Subcutaneous abdominal adipose tissue (tissue), 5 donors: ENCODE data around the gene TPBG.
A peak's percentile ranks its signal among the peaks of the same experiment; 100 is the strongest.

Source experiments
- H3K27ac ChIP-seq: one replicate; pipeline ENCODE4 v1.7.0; 2013; ENCODE audit warnings: low read depth, mild to moderate bottlenecking, inconsistent platforms, low read length, moderate library complexity
- H3K27me3 ChIP-seq, 5 donors: one replicate each; pipeline ENCODE4 v1.7.0; 2013; ENCODE audit warnings: low read length in 5 of 5, inconsistent platforms in 1 of 5; ENCODE audit not compliant: control insufficient read depth in 5 of 5, insufficient read depth in 4 of 5
- H3K36me3 ChIP-seq, 5 donors: one replicate each; pipeline ENCODE4 v1.7.0; 2013; ENCODE audit warnings: low read length in 5 of 5; ENCODE audit not compliant: control insufficient read depth in 5 of 5, insufficient read depth in 5 of 5
- H3K4me1 ChIP-seq, 5 donors: one replicate each; pipeline ENCODE4 v1.7.0; 2013; ENCODE audit warnings: low read length in 5 of 5, mild to moderate bottlenecking in 3 of 5, moderate library complexity in 1 of 5; ENCODE audit not compliant: control insufficient read depth in 5 of 5, insufficient read depth in 5 of 5
- H3K4me3 ChIP-seq, 5 donors: one replicate each; pipeline ENCODE4 v1.7.0; 2013; ENCODE audit warnings: low read length in 5 of 5, low read depth in 1 of 5
- H3K9ac ChIP-seq, 5 donors: one replicate each; pipeline ENCODE4 v1.7.0; 2013; ENCODE audit warnings: low read length in 5 of 5, mild to moderate bottlenecking in 4 of 5, moderate library complexity in 3 of 5
- H3K9me3 ChIP-seq, 5 donors: one replicate each; pipeline ENCODE4 v1.7.0; 2013; ENCODE audit warnings: low read length in 5 of 5; ENCODE audit not compliant: control insufficient read depth in 5 of 5
- donor health status: healthy.
- donor health status: healthy.
- donor health status: healthy.
- donor health status: healthy.
- donor health status: healthy.

The TPBG gene

GRCh38 chr6:82361631-82362030 lies 2.0 kb upstream of the TPBG start:
- Histone ChIP-seq H3K27me3 (peaks cover 0 to 26% (median 13%) of the 10 kb centered on the region in 5 donors), H3K9ac (no peak overlapping the region)

DNA sequence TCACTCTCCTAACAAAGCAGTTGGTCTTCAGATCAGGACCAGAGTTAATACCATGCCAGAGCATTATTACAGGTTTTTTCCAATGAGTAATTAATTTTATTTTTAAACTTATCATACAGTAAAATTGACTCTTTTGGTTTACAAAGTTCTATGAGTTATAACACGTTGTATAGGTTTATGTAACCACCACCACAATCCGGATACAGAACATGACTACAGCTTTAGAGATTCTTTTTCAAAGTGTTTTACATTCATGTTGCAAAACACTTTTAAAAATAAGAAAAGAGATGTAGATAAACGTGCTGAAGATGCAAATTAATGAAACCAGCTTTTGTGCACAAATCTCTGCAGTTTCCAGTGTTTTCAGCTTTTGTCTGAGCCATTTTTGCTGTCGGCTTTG lies 1.5 kb upstream of the TPBG start:
- H3K9ac ChIP-seq: no peak overlapping the region
- H3K36me3 ChIP-seq: no peaks in the 10 kb centered on the region
- H3K4me1 ChIP-seq: peaks cover 0 to 30% (median 26%) of the 10 kb centered on the region in 5 donors
- H3K27me3 ChIP-seq: peaks cover 0 to 26% (median 13%) of the 10 kb centered on the region in 5 donors
- H3K27ac ChIP-seq: no peak overlapping the region
- no peak overlapping the region for H3K4me3 ChIP-seq
- H3K9me3 ChIP-seq: no peaks in the 10 kb centered on the region

More at GRCh38 chr6:82361631-82362030, 2.0 kb upstream of the TPBG start:
- no peaks in the 10 kb centered on the region for H3K9me3 ChIP-seq
- H3K36me3 ChIP-seq: no peaks in the 10 kb centered on the region
- H3K4me1 ChIP-seq: peaks cover 0 to 30% (median 26%) of the 10 kb centered on the region in 5 donors
- no peak overlapping the region for H3K27ac ChIP-seq
- H3K4me3 ChIP-seq: no peak overlapping the region

DNA sequence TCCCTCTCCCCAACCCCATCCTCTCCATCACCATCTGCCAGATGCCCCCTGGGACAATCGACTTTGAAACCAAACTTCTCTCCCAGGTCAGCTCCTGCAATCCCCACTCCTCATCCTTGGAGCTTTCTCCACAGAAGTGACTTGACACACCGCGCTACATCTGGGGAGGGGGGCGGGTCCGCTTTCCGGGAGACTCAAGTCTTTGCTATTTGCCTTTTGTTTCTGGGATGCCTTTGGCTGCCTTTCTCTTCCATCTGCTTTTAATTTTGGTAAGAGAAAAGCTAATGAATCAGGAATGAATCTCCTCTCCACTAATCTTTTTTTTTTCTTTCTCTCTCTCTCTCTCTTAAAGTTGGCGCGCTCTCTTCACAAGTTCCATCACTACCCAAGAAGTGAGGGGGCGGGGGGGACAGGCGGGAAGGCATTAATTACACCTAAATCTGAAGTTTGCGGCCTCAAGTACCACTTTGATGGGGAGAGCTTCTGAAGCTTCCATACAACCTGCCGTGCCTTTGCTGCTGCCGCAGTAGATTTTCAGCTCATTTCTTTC lies 664 bp upstream of the TPBG start:
- peak overlapping the region; percentile 23 for H3K27ac ChIP-seq
- H3K4me3 ChIP-seq: peak overlapping the region; percentile 75 to 93 (median 85)
- H3K9ac ChIP-seq: peak overlapping the region in 2 of 5 donors; percentile 71 to 75
- H3K36me3 ChIP-seq: no peaks in the 10 kb centered on the region
- H3K4me1 ChIP-seq: peaks cover 0 to 30% (median 26%) of the 10 kb centered on the region in 5 donors
- H3K9me3 ChIP-seq: no peaks in the 10 kb centered on the region
- H3K27me3 ChIP-seq: peaks cover 0 to 26% (median 13%) of the 10 kb centered on the region in 5 donors

- Histone ChIP-seq H3K27me3 (peaks cover 0 to 26% (median 13%) of the 10 kb centered on the region in 5 donors), H3K4me1 (peaks cover 0 to 30% (median 26%) of the 10 kb centered on the region in 5 donors), H3K9ac (peak overlapping the region in 4 of 5 donors; percentile 55 to 75 (median 68)), H3K9me3 (no peaks in the 10 kb centered on the region), H3K4me3 (peak overlapping the region; percentile 75 to 93 (median 85)), H3K36me3 (no peaks in the 10 kb centered on the region), H3K27ac (peak overlapping the region; percentile 57)
Measured at GRCh38 chr6:82364087-82365015, 734 bp downstream of the TPBG start.

DNA sequence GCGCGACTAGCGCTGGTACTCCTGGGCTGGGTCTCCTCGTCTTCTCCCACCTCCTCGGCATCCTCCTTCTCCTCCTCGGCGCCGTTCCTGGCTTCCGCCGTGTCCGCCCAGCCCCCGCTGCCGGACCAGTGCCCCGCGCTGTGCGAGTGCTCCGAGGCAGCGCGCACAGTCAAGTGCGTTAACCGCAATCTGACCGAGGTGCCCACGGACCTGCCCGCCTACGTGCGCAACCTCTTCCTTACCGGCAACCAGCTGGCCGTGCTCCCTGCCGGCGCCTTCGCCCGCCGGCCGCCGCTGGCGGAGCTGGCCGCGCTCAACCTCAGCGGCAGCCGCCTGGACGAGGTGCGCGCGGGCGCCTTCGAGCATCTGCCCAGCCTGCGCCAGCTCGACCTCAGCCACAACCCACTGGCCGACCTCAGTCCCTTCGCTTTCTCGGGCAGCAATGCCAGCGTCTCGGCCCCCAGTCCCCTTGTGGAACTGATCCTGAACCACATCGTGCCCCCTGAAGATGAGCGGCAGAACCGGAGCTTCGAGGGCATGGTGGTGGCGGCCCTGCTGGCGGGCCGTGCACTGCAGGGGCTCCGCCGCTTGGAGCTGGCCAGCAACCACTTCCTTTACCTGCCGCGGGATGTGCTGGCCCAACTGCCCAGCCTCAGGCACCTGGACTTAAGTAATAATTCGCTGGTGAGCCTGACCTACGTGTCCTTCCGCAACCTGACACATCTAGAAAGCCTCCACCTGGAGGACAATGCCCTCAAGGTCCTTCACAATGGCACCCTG lies 1.6 kb downstream of the TPBG start:
- peak overlapping the region; percentile 57 for H3K27ac ChIP-seq
- peaks cover 0 to 30% (median 26%) of the 10 kb centered on the region in 5 donors for H3K4me1 ChIP-seq
- peak overlapping the region in 4 of 5 donors; percentile 75 to 93 (median 86) for H3K4me3 ChIP-seq
- H3K9ac ChIP-seq: peak overlapping the region in 4 of 5 donors; percentile 55 to 75 (median 68)
- H3K36me3 ChIP-seq: no peaks in the 10 kb centered on the region
- H3K27me3 ChIP-seq: peaks cover 0 to 26% (median 11%) of the 10 kb centered on the region in 5 donors
- no peaks in the 10 kb centered on the region for H3K9me3 ChIP-seq

- Histone ChIP-seq H3K4me3 (no peak overlapping the region), H3K4me1 (peaks cover 0 to 29% (median 26%) of the 10 kb centered on the region in 5 donors), H3K9ac (no peak overlapping the region), H3K27me3 (peaks cover 0 to 18% (median 8%) of the 10 kb centered on the region in 5 donors), H3K9me3 (no peaks in the 10 kb centered on the region), H3K27ac (no peak overlapping the region), H3K36me3 (no peaks in the 10 kb centered on the region)
Measured at GRCh38 chr6:82367704-82368103, 4.1 kb downstream of the TPBG start.

- no peak overlapping the region for H3K4me3 ChIP-seq
- H3K36me3 ChIP-seq: no peaks in the 10 kb centered on the region
Measured at GRCh38 chr6:82370788-82371187, 7.2 kb downstream of the TPBG start.

GRCh38 chr6:82371799-82372546 lies 8.4 kb downstream of the TPBG start:
- no peaks in the 10 kb centered on the region for H3K9me3 ChIP-seq
- H3K4me1 ChIP-seq: no peaks in the 10 kb centered on the region
- no peaks in the 10 kb centered on the region for H3K36me3 ChIP-seq
- no peak overlapping the region for H3K4me3 ChIP-seq
- H3K9ac ChIP-seq: no peak overlapping the region
- H3K27ac ChIP-seq: no peak overlapping the region
- no peaks in the 10 kb centered on the region for H3K27me3 ChIP-seq

More at GRCh38 chr6:82370788-82371187, 7.2 kb downstream of the TPBG start:
- no peak overlapping the region for H3K27ac ChIP-seq
- peaks cover 0 to 1% (median 0%) of the 10 kb centered on the region in 5 donors for H3K27me3 ChIP-seq
- H3K9ac ChIP-seq: no peak overlapping the region
- no peaks in the 10 kb centered on the region for H3K4me1 ChIP-seq
- no peaks in the 10 kb centered on the region for H3K9me3 ChIP-seq

GRCh38 chr6:82372656-82373055 lies 9.0 kb downstream of the TPBG start:
- H3K9me3 ChIP-seq: no peaks in the 10 kb centered on the region
- H3K4me3 ChIP-seq: no peak overlapping the region
- H3K36me3 ChIP-seq: no peaks in the 10 kb centered on the region
- no peak overlapping the region for H3K27ac ChIP-seq
- H3K27me3 ChIP-seq: no peaks in the 10 kb centered on the region
- H3K4me1 ChIP-seq: no peaks in the 10 kb centered on the region
- H3K9ac ChIP-seq: no peak overlapping the region
